Stomach (tissue), 9 donors: ENCODE results near the gene SOX6. TPM values are rescaled to one million over a fixed set of nuclear protein-coding genes. Genes with fewer than 3 reads are reported as not detected.
A peak's percentile ranks its signal among the peaks of the same experiment; 100 is the strongest.

Source experiments
- DNase-seq, 2 donors: peaks; one replicate each; pipeline versions ENCODE4 v3.0.0 to v3.0.0-alpha.2; 2013 to 2019
- H3K27ac ChIP-seq, 5 donors: fragments of 200-600 bp in 4 of 5; sonication (generic) in 4 of 5; one replicate each; pipeline ENCODE4 v1.5.1; 2013 to 2019; ENCODE audit warnings: mild to moderate bottlenecking in 1 of 5, moderate library complexity in 1 of 5
- H3K27me3 ChIP-seq, 3 donors: fragments of 200-600 bp; sonication (generic); one replicate each; pipeline ENCODE4 v1.5.1; 2017 to 2019; ENCODE audit warnings: mixed run types in 1 of 3
- H3K36me3 ChIP-seq, 4 donors: fragments of 200-600 bp; sonication (generic); 1 replicate in 3 of 4; 2 replicates in 1 of 4; pipeline ENCODE4 v1.5.1; 2016 to 2019
- H3K4me1 ChIP-seq, 4 donors: fragments of 200-600 bp; sonication (generic); one replicate each; pipeline ENCODE4 v1.5.1; 2016 to 2019
- H3K4me3 ChIP-seq, 4 donors: fragments of 200-600 bp; sonication (generic) in 3 of 4; one replicate each; pipeline ENCODE4 v1.5.1; 2016 to 2019; ENCODE audit warnings: mild to moderate bottlenecking in 1 of 4
- H3K9me3 ChIP-seq, 4 donors: fragments of 200-600 bp; sonication (generic); one replicate each; pipeline ENCODE4 v1.5.1; 2016 to 2019
- EP300 ChIP-seq: sonication (generic); formaldehyde crosslinking; IDR thresholded peaks from one replicate; pipeline ENCODE4 v1.6.1; 2017; ENCODE audit warnings: antibody characterized with exemption
- POLR2A ChIP-seq, 4 donors: fragments of 450-650 bp; IDR thresholded peaks; one replicate each; pipeline ENCODE4 v1.6.1; 2016; ENCODE audit warnings: antibody characterized with exemption in 4 of 4, control low read depth in 2 of 4, mild to moderate bottlenecking in 1 of 4, moderate library complexity in 1 of 4
- POLR2AphosphoS5 ChIP-seq, 3 donors: sonication (generic); formaldehyde crosslinking; IDR thresholded peaks; one replicate each; pipeline ENCODE4 v1.6.1; 2016; ENCODE audit warnings: antibody characterized with exemption in 3 of 3
- WGBS, 5 donors: extraction: QIAGEN DNeasy Blood & Tissue Kit in 3 of 5; methylation state at CpG; one replicate each; pipeline versions ENCODE4 v1.1.5 to v1.1.7; 2013 to 2018; 5-methylcytosine and 5-hydroxymethylcytosine counted together
- intact Hi-C: fragments of 100-400 bp; cut with DNase I; formaldehyde crosslinking; loops from one replicate; pipeline ENCODE4 v1.15.1; 2023; ENCODE audit warnings: low total_unique reads
- polyA plus RNA-seq, 3 donors: library from polyadenylated mRNA; stranded (reverse); fragments of 200-250 nt; gene quantifications; one replicate each; pipeline ENCODE4 v1.2.3, GENCODE V29; 2013
- total RNA-seq, 5 donors: library from RNA; depleted of rRNA; stranded (reverse); fragments of >200 nt; gene quantifications; one replicate each; pipeline versions ENCODE4 v1.1.0 to v1.2.3, GENCODE V29; 2014 to 2016
- TF ChIP-seq, protein P1 (sequence below), 7 experiments: fragments of 450-650 bp in 4 of 7; fragments of 200-600 bp in 3 of 7; sonication (generic) in 3 of 7; IDR thresholded peaks; one replicate each; pipeline ENCODE4 v1.5.1; 2016 to 2019; ENCODE audit warnings: antibody characterized with exemption in 7 of 7, control low read depth in 2 of 7, mild to moderate bottlenecking in 1 of 7
- donor health status: healthy with polysubstance abuse.
- donor health status: Bipolar disorder and iron deficiency.
- donor health status: healthy.

The SOX6 gene
- total and polyA plus RNA-seq, 8 donors = 1.2 to 13.6 (median 4.5) TPM

GRCh38 chr11:16347928-16348685 lies 8.2 kb downstream of the SOX6 start:
- intact Hi-C loops = no loop called here
- no peak for DNase-seq
- Histone ChIP-seq H3K27ac (no peak overlapping the region), H3K4me1 (no peaks in the 10 kb centered on the region), H3K27me3 (no peaks in the 10 kb centered on the region), H3K4me3 (no peak overlapping the region), H3K9me3 (no peaks in the 10 kb centered on the region), H3K36me3 (no peaks in the 10 kb centered on the region)
- no peak for TF ChIP-seq POLR2A (IDR thresholded peaks at IDR 0.05)
- no peak for TF ChIP-seq EP300
- TF ChIP-seq, protein P1, sequence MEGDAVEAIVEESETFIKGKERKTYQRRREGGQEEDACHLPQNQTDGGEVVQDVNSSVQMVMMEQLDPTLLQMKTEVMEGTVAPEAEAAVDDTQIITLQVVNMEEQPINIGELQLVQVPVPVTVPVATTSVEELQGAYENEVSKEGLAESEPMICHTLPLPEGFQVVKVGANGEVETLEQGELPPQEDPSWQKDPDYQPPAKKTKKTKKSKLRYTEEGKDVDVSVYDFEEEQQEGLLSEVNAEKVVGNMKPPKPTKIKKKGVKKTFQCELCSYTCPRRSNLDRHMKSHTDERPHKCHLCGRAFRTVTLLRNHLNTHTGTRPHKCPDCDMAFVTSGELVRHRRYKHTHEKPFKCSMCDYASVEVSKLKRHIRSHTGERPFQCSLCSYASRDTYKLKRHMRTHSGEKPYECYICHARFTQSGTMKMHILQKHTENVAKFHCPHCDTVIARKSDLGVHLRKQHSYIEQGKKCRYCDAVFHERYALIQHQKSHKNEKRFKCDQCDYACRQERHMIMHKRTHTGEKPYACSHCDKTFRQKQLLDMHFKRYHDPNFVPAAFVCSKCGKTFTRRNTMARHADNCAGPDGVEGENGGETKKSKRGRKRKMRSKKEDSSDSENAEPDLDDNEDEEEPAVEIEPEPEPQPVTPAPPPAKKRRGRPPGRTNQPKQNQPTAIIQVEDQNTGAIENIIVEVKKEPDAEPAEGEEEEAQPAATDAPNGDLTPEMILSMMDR (IDR thresholded peaks at IDR 0.05) = no peak
- no peak for TF ChIP-seq POLR2AphosphoS5 (IDR thresholded peaks at IDR 0.05)

GRCh38 chr11:16346975-16347374 lies 9.4 kb downstream of the SOX6 start:
- no peaks in the 10 kb centered on the region for H3K9me3 ChIP-seq
- no peaks in the 10 kb centered on the region for H3K36me3 ChIP-seq
- no peak for DNase-seq
- TF ChIP-seq POLR2A (IDR thresholded peaks at IDR 0.05) (no peak), EP300 (no peak), POLR2AphosphoS5 (IDR thresholded peaks at IDR 0.05) (no peak)
- TF ChIP-seq, protein P1 (IDR thresholded peaks at IDR 0.05) = no peak
- intact Hi-C loops = no loop called here
- H3K4me3 ChIP-seq = no peak overlapping the region
- no peak overlapping the region for H3K27ac ChIP-seq
- H3K4me1 ChIP-seq = no peaks in the 10 kb centered on the region
- WGBS, 5 donors = 86 to 88% (median 88%) methylated on average over 1 of the region's 1 CpG
- H3K27me3 ChIP-seq = no peaks in the 10 kb centered on the region

DNA sequence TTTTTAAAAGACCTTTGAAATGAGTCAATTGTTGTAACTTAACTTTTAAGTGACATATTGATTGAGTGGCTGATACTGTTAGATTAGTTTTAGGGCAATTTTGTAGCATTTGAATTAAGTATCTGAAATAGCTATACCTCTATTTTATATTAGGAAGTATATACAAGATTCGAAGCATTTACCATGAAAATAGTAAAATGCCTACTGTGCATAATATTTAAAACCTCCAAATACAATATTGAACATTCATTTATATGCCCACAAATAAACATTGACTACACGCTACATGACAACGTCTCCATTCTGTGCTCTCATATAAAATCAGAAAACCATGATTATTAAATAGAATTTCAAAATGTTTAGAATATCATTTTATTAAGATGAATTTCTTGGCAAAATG lies 14.5 kb downstream of the SOX6 start:
- Histone ChIP-seq H3K27ac (no peak overlapping the region), H3K4me1 (peaks cover 0 to 8% (median 0%) of the 10 kb centered on the region in 4 donors), H3K4me3 (no peak overlapping the region), H3K27me3 (no peaks in the 10 kb centered on the region), H3K9me3 (no peaks in the 10 kb centered on the region), H3K36me3 (no peaks in the 10 kb centered on the region)
- WGBS, 5 donors = 93 to 99% (median 95%) methylated on average over 3 of the region's 3 CpGs
- no peak for TF ChIP-seq EP300
- no peak for TF ChIP-seq POLR2AphosphoS5 (IDR thresholded peaks at IDR 0.05)
- TF ChIP-seq, protein P1 (IDR thresholded peaks at IDR 0.05) = no peak
- no peak for TF ChIP-seq POLR2A (IDR thresholded peaks at IDR 0.05)
- DNase-seq = no peak
- intact Hi-C loops = no loop called here

DNA sequence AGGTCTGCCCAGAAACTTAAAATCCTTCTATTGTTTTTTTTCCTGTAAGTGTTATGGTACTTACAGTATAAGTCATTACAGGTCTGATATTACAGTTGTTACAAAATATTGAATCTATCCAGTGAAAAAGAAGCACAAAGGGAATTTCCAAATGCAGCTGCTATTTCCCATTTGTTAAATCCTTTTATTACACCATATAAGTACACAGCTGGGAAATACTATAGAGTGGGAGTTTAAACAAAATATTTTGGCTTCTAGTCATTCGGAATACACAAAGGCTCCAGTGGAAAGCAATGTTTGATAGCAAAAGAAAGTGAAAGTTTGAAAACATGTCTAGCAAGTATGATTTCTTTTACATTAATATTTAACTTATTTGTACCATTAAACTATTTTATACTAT lies 18.0 kb downstream of the SOX6 start:
- Histone ChIP-seq H3K36me3 (no peaks in the 10 kb centered on the region), H3K4me3 (no peak overlapping the region), H3K9me3 (no peaks in the 10 kb centered on the region), H3K27me3 (no peaks in the 10 kb centered on the region), H3K4me1 (peaks cover 0 to 8% (median 0%) of the 10 kb centered on the region in 4 donors), H3K27ac (no peak overlapping the region)
- no peak for TF ChIP-seq EP300
- no peak for TF ChIP-seq POLR2A (IDR thresholded peaks at IDR 0.05)
- no peak for TF ChIP-seq POLR2AphosphoS5 (IDR thresholded peaks at IDR 0.05)
- TF ChIP-seq, protein P1 (IDR thresholded peaks at IDR 0.05) = no peak
- intact Hi-C loops = no loop called here
- WGBS, 5 donors = 20 to 45% (median 37%) methylated on average over 1 of the region's 1 CpG
- DNase-seq = peak in 1 of 2 donors; percentile 65
